Measurements from ENCODE around the gene METTL2B. TPM values are rescaled to one million over a fixed set of nuclear protein-coding genes. Genes with fewer than 3 reads are reported as not detected.

METTL2B gene
- total and polyA plus RNA-seq, 2 donors: 11.6 to 14.3 TPM

GRCh38 chr7:128437426-128438332, 38.9 kb upstream of the METTL2B start:
- 86% methylated on average over 8 of the region's 8 CpGs for WGBS
- DNase-seq (ENCODE audit: low read depth in 6 of 9, low spot score in 9 of 9): no peak
- no peaks in the 10 kb centered on the region for H3K9me3 ChIP-seq (ENCODE audit: control insufficient read depth in 2 of 2, insufficient read depth in 1 of 2, low read length in 1 of 2)
- H3K27me3 ChIP-seq (ENCODE audit: control insufficient read depth in 2 of 2, insufficient read depth in 1 of 2, low read length in 1 of 2): no peaks in the 10 kb centered on the region
- no peaks in the 10 kb centered on the region for H3K4me1 ChIP-seq (ENCODE audit: control insufficient read depth in 2 of 2, insufficient read depth in 2 of 2, low read length in 2 of 2)
- H3K4me3 ChIP-seq (ENCODE audit: low read length in 2 of 2): no peak overlapping the region
- no peak overlapping the region for H3K27ac ChIP-seq (ENCODE audit: low read depth in 1 of 2, low read length in 1 of 2)
- no peaks in the 10 kb centered on the region for H3K36me3 ChIP-seq (ENCODE audit: control insufficient read depth in 2 of 2, insufficient read depth in 2 of 2, low read length in 1 of 2)

GRCh38 chr7:128442356-128442755, 34.2 kb upstream of the METTL2B start:
- H3K27me3 ChIP-seq (ENCODE audit: control insufficient read depth in 2 of 2, insufficient read depth in 1 of 2, low read length in 1 of 2): no peaks in the 10 kb centered on the region
- H3K9me3 ChIP-seq (ENCODE audit: control insufficient read depth in 2 of 2, insufficient read depth in 1 of 2, low read length in 1 of 2): no peaks in the 10 kb centered on the region
- no peaks in the 10 kb centered on the region for H3K36me3 ChIP-seq (ENCODE audit: control insufficient read depth in 2 of 2, insufficient read depth in 2 of 2, low read length in 1 of 2)
- no peak for DNase-seq (ENCODE audit: low read depth in 6 of 9, low spot score in 9 of 9)
- H3K4me3 ChIP-seq (ENCODE audit: low read length in 2 of 2): no peak overlapping the region
- no peak overlapping the region for H3K27ac ChIP-seq (ENCODE audit: low read depth in 1 of 2, low read length in 1 of 2)
- WGBS: over 99% methylated on average over 3 of the region's 3 CpGs
- no peaks in the 10 kb centered on the region for H3K4me1 ChIP-seq (ENCODE audit: control insufficient read depth in 2 of 2, insufficient read depth in 2 of 2, low read length in 2 of 2)

GRCh38 chr7:128443831-128444600, 32.5 kb upstream of the METTL2B start:
- Histone ChIP-seq H3K27me3 (ENCODE audit: control insufficient read depth in 2 of 2, insufficient read depth in 1 of 2, low read length in 1 of 2) (no peaks in the 10 kb centered on the region), H3K9me3 (ENCODE audit: control insufficient read depth in 2 of 2, insufficient read depth in 1 of 2, low read length in 1 of 2) (no peaks in the 10 kb centered on the region), H3K27ac (ENCODE audit: low read depth in 1 of 2, low read length in 1 of 2) (no peak overlapping the region), H3K36me3 (ENCODE audit: control insufficient read depth in 2 of 2, insufficient read depth in 2 of 2, low read length in 1 of 2) (no peaks in the 10 kb centered on the region), H3K4me3 (ENCODE audit: low read length in 2 of 2) (no peak overlapping the region), H3K4me1 (ENCODE audit: control insufficient read depth in 2 of 2, insufficient read depth in 2 of 2, low read length in 2 of 2) (no peaks in the 10 kb centered on the region)
- 95% methylated on average over 7 of the region's 7 CpGs for WGBS
- DNase-seq (ENCODE audit: low read depth in 6 of 9, low spot score in 9 of 9): no peak

GRCh38 chr7:128446306-128446705, 30.2 kb upstream of the METTL2B start:
- DNase-seq (ENCODE audit: low read depth in 6 of 9, low spot score in 9 of 9): no peak
- no peak overlapping the region for H3K27ac ChIP-seq (ENCODE audit: low read depth in 1 of 2, low read length in 1 of 2)
- no peaks in the 10 kb centered on the region for H3K36me3 ChIP-seq (ENCODE audit: control insufficient read depth in 2 of 2, insufficient read depth in 2 of 2, low read length in 1 of 2)
- H3K4me1 ChIP-seq (ENCODE audit: control insufficient read depth in 2 of 2, insufficient read depth in 2 of 2, low read length in 2 of 2): no peaks in the 10 kb centered on the region
- H3K27me3 ChIP-seq (ENCODE audit: control insufficient read depth in 2 of 2, insufficient read depth in 1 of 2, low read length in 1 of 2): peaks cover 0 to 2% of the 10 kb centered on the region in 2 donors
- WGBS: 88% methylated on average over 5 of the region's 5 CpGs
- H3K4me3 ChIP-seq (ENCODE audit: low read length in 2 of 2): no peak overlapping the region
- no peaks in the 10 kb centered on the region for H3K9me3 ChIP-seq (ENCODE audit: control insufficient read depth in 2 of 2, insufficient read depth in 1 of 2, low read length in 1 of 2)

- Histone ChIP-seq H3K27ac (ENCODE audit: low read depth in 1 of 2, low read length in 1 of 2) (no peak overlapping the region), H3K4me3 (ENCODE audit: low read length in 2 of 2) (no peak overlapping the region), H3K9me3 (ENCODE audit: control insufficient read depth in 2 of 2, insufficient read depth in 1 of 2, low read length in 1 of 2) (no peaks in the 10 kb centered on the region), H3K4me1 (ENCODE audit: control insufficient read depth in 2 of 2, insufficient read depth in 2 of 2, low read length in 2 of 2) (no peaks in the 10 kb centered on the region), H3K27me3 (ENCODE audit: control insufficient read depth in 2 of 2, insufficient read depth in 1 of 2, low read length in 1 of 2) (peaks cover 0 to 6% of the 10 kb centered on the region in 2 donors), H3K36me3 (ENCODE audit: control insufficient read depth in 2 of 2, insufficient read depth in 2 of 2, low read length in 1 of 2) (no peaks in the 10 kb centered on the region)
- no peak for DNase-seq (ENCODE audit: low read depth in 6 of 9, low spot score in 9 of 9)
- 73% methylated on average over 4 of the region's 4 CpGs for WGBS
Measured at GRCh38 chr7:128447941-128448564, 28.5 kb upstream of the METTL2B start.

GRCh38 chr7:128448751-128449302, 27.7 kb upstream of the METTL2B start:
- no peaks in the 10 kb centered on the region for H3K4me1 ChIP-seq (ENCODE audit: control insufficient read depth in 2 of 2, insufficient read depth in 2 of 2, low read length in 2 of 2)
- no peaks in the 10 kb centered on the region for H3K36me3 ChIP-seq (ENCODE audit: control insufficient read depth in 2 of 2, insufficient read depth in 2 of 2, low read length in 1 of 2)
- H3K4me3 ChIP-seq (ENCODE audit: low read length in 2 of 2): no peak overlapping the region
- no peaks in the 10 kb centered on the region for H3K9me3 ChIP-seq (ENCODE audit: control insufficient read depth in 2 of 2, insufficient read depth in 1 of 2, low read length in 1 of 2)
- 96% methylated on average over 6 of the region's 6 CpGs for WGBS
- H3K27me3 ChIP-seq (ENCODE audit: control insufficient read depth in 2 of 2, insufficient read depth in 1 of 2, low read length in 1 of 2): peaks cover 0 to 13% of the 10 kb centered on the region in 2 donors
- H3K27ac ChIP-seq (ENCODE audit: low read depth in 1 of 2, low read length in 1 of 2): no peak overlapping the region
- DNase-seq (ENCODE audit: low read depth in 6 of 9, low spot score in 9 of 9): no peak

GRCh38 chr7:128450409-128450808, 26.1 kb upstream of the METTL2B start:
- Histone ChIP-seq H3K27me3 (ENCODE audit: control insufficient read depth in 2 of 2, insufficient read depth in 1 of 2, low read length in 1 of 2) (peaks cover 2 to 25% of the 10 kb centered on the region in 2 donors), H3K27ac (ENCODE audit: low read depth in 1 of 2, low read length in 1 of 2) (no peak overlapping the region), H3K4me3 (ENCODE audit: low read length in 2 of 2) (no peak overlapping the region), H3K4me1 (ENCODE audit: control insufficient read depth in 2 of 2, insufficient read depth in 2 of 2, low read length in 2 of 2) (peaks cover 4 to 9% of the 10 kb centered on the region in 2 donors), H3K36me3 (ENCODE audit: control insufficient read depth in 2 of 2, insufficient read depth in 2 of 2, low read length in 1 of 2) (no peaks in the 10 kb centered on the region), H3K9me3 (ENCODE audit: control insufficient read depth in 2 of 2, insufficient read depth in 1 of 2, low read length in 1 of 2) (no peaks in the 10 kb centered on the region)
- WGBS: 81% methylated on average over 4 of the region's 4 CpGs
- no peak for DNase-seq (ENCODE audit: low read depth in 6 of 9, low spot score in 9 of 9)

- Histone ChIP-seq H3K27me3 (ENCODE audit: control insufficient read depth in 2 of 2, insufficient read depth in 1 of 2, low read length in 1 of 2) (peaks cover 2 to 25% of the 10 kb centered on the region in 2 donors), H3K36me3 (ENCODE audit: control insufficient read depth in 2 of 2, insufficient read depth in 2 of 2, low read length in 1 of 2) (no peaks in the 10 kb centered on the region), H3K4me1 (ENCODE audit: control insufficient read depth in 2 of 2, insufficient read depth in 2 of 2, low read length in 2 of 2) (peaks cover 4 to 10% of the 10 kb centered on the region in 2 donors), H3K27ac (ENCODE audit: low read depth in 1 of 2, low read length in 1 of 2) (no peak overlapping the region), H3K4me3 (ENCODE audit: low read length in 2 of 2) (no peak overlapping the region), H3K9me3 (ENCODE audit: control insufficient read depth in 2 of 2, insufficient read depth in 1 of 2, low read length in 1 of 2) (no peaks in the 10 kb centered on the region)
- 96% methylated on average over 5 of the region's 5 CpGs for WGBS
- no peak for DNase-seq (ENCODE audit: low read depth in 6 of 9, low spot score in 9 of 9)
Measured at GRCh38 chr7:128450913-128451312, 25.6 kb upstream of the METTL2B start.

All from thymus (tissue), 11 donors.